ENCODE measurements around the gene RWDD3.

GRCh38 chr1:95206514-95206913, 27.5 kb upstream of the RWDD3 start:
- TF ChIP-seq POLR2AphosphoS5 (IDR thresholded peaks at IDR 0.05) (no peak), POLR2A (IDR thresholded peaks at IDR 0.05) (no peak), CTCF (IDR thresholded peaks at IDR 0.05) (no peak), EP300 (IDR thresholded peaks at IDR 0.05; ENCODE audit: low read depth) (no peak)
